Neutrophil (primary cell): ENCODE results near the gene TSPAN32.
A peak's percentile ranks its signal among the peaks of the same experiment; 100 is the strongest.
"Not testable (repeated sequence)": the region's sequence is repeated elsewhere in the genome, so short reads cannot be mapped to it uniquely, and the experiment has no call there.

Experiments used
- H3K27ac ChIP-seq: fragments of 200-600 bp; sonication (generic); 2 replicates; pipeline ENCODE4 v1.5.1; 2016; ENCODE audit warnings: mild to moderate bottlenecking, moderate library complexity
- H3K27me3 ChIP-seq: fragments of 200-600 bp; sonication (generic); 2 replicates; pipeline ENCODE4 v1.6.0; 2016; ENCODE audit warnings: mild to moderate bottlenecking
- H3K36me3 ChIP-seq: fragments of 200-600 bp; sonication (generic); 2 replicates; pipeline ENCODE4 v1.5.1; 2017
- H3K4me1 ChIP-seq, 2 experiments: fragments of 200-600 bp in 1 of 2; sonication (generic) in 1 of 2; 1 replicate in 1 of 2; 2 replicates in 1 of 2; pipeline versions ENCODE4 v1.5.1 to v1.6.1; 2013 to 2016; ENCODE audit warnings: low read depth in 1 of 2, low read length in 1 of 2, mild to moderate bottlenecking in 1 of 2, moderate library complexity in 1 of 2; ENCODE audit not compliant: control insufficient read depth in 1 of 2, insufficient read depth in 1 of 2
- H3K4me3 ChIP-seq, 2 experiments: fragments of 200-600 bp in 1 of 2; sonication (generic) in 1 of 2; 1 replicate in 1 of 2; 2 replicates in 1 of 2; pipeline ENCODE4 v1.5.1; 2013 to 2016; ENCODE audit warnings: low read depth in 1 of 2, low read length in 1 of 2, mild to moderate bottlenecking in 1 of 2, moderate library complexity in 1 of 2
- H3K9me3 ChIP-seq: fragments of 200-600 bp; sonication (generic); 2 replicates; pipeline ENCODE4 v1.5.1; 2016
- TF ChIP-seq, protein P1 (sequence below): fragments of 200-600 bp; sonication (generic); IDR thresholded peaks from 2 replicates; pipeline ENCODE4 v1.5.1; 2016; ENCODE audit warnings: antibody characterized with exemption

The TSPAN32 gene

GRCh38 chr11:2277008-2277346 lies 24.8 kb upstream of the TSPAN32 start:
- H3K9me3 ChIP-seq = peaks cover 4% of the 10 kb centered on the region
- no peaks in the 10 kb centered on the region for H3K36me3 ChIP-seq
- no peak overlapping the region for H3K4me3 ChIP-seq
- H3K27ac ChIP-seq = no peak overlapping the region
- TF ChIP-seq, protein P1, sequence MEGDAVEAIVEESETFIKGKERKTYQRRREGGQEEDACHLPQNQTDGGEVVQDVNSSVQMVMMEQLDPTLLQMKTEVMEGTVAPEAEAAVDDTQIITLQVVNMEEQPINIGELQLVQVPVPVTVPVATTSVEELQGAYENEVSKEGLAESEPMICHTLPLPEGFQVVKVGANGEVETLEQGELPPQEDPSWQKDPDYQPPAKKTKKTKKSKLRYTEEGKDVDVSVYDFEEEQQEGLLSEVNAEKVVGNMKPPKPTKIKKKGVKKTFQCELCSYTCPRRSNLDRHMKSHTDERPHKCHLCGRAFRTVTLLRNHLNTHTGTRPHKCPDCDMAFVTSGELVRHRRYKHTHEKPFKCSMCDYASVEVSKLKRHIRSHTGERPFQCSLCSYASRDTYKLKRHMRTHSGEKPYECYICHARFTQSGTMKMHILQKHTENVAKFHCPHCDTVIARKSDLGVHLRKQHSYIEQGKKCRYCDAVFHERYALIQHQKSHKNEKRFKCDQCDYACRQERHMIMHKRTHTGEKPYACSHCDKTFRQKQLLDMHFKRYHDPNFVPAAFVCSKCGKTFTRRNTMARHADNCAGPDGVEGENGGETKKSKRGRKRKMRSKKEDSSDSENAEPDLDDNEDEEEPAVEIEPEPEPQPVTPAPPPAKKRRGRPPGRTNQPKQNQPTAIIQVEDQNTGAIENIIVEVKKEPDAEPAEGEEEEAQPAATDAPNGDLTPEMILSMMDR = no peak
- H3K4me1 ChIP-seq = no peaks in the 10 kb centered on the region
- peaks cover 44% of the 10 kb centered on the region for H3K27me3 ChIP-seq

DNA sequence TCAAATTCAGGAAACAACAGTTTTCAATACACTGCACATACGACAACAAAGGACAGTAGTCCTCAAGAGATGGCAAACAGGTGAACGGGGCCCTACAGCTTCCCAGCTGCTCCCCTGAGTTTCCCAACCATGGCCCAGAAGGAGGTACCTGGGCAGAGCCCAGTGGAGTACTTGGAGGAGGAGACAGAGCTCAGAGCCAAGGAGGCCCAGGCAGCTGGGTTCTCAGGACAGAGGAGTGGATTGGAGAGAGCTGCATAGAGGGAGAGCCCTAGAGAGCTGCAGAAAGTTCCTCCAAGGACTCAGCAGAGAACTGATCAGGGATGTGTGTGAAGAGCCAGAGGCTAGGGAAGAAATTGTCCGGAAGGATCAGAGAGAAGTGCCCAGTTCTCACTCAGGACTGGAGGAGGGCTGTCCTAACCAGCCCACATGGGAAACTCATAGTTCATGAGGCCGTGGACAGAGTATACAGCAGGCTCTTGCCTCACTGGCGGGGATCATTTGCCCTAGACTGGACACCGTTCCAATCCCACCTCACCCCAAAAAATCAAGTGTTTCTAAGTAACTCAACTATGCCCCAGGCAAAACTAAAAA lies 23.8 kb upstream of the TSPAN32 start:
- H3K36me3 ChIP-seq = no peaks in the 10 kb centered on the region
- no peak overlapping the region for H3K27ac ChIP-seq
- no peaks in the 10 kb centered on the region for H3K4me1 ChIP-seq
- H3K9me3 ChIP-seq = peaks cover 4% of the 10 kb centered on the region
- no peak overlapping the region for H3K4me3 ChIP-seq
- TF ChIP-seq, protein P1 = no peak
- peaks cover 36% of the 10 kb centered on the region for H3K27me3 ChIP-seq

GRCh38 chr11:2280208-2280607 lies 21.6 kb upstream of the TSPAN32 start:
- H3K27ac ChIP-seq = no peak overlapping the region
- TF ChIP-seq, protein P1 = no peak
- peaks cover 4% of the 10 kb centered on the region for H3K9me3 ChIP-seq
- no peak overlapping the region for H3K4me3 ChIP-seq
- no peaks in the 10 kb centered on the region for H3K4me1 ChIP-seq
- no peaks in the 10 kb centered on the region for H3K36me3 ChIP-seq
- H3K27me3 ChIP-seq = peaks cover 27% of the 10 kb centered on the region

GRCh38 chr11:2286350-2286749 lies 15.5 kb upstream of the TSPAN32 start:
- H3K4me3 ChIP-seq, H3K4me1 ChIP-seq, H3K9me3 ChIP-seq, H3K36me3 ChIP-seq, H3K27ac ChIP-seq: not testable (repeated sequence)
- H3K27me3 ChIP-seq = peaks cover 21% of the 10 kb centered on the region

- no peaks in the 10 kb centered on the region for H3K9me3 ChIP-seq
- peaks cover 14% of the 10 kb centered on the region for H3K27me3 ChIP-seq
- TF ChIP-seq, protein P1 = no peak
- H3K4me1 ChIP-seq = peaks cover 6 to 7% of the 10 kb centered on the region in 2 experiments
- no peak overlapping the region for H3K4me3 ChIP-seq
- peak overlapping the region; percentile 38 for H3K27ac ChIP-seq
- no peaks in the 10 kb centered on the region for H3K36me3 ChIP-seq
Measured at GRCh38 chr11:2287091-2287490, 14.7 kb upstream of the TSPAN32 start.

- Histone ChIP-seq H3K27me3 (peaks cover 18% of the 10 kb centered on the region), H3K36me3 (no peaks in the 10 kb centered on the region), H3K9me3 (no peaks in the 10 kb centered on the region), H3K4me3 (no peak overlapping the region), H3K27ac (no peak overlapping the region), H3K4me1 (peaks cover 7 to 16% of the 10 kb centered on the region in 2 experiments)
- TF ChIP-seq, protein P1 = no peak
Measured at GRCh38 chr11:2289350-2289749, 12.5 kb upstream of the TSPAN32 start.
